GM10847 (cell line): ENCODE data around the gene SYCP2.

Source experiments
- POLR2A ChIP-seq: IDR thresholded peaks from 2 replicates; pipeline ENCODE4 v1.6.1; 2011; ENCODE audit not compliant: insufficient read length; ENCODE audit errors: extremely low read depth

The SYCP2 gene

DNA sequence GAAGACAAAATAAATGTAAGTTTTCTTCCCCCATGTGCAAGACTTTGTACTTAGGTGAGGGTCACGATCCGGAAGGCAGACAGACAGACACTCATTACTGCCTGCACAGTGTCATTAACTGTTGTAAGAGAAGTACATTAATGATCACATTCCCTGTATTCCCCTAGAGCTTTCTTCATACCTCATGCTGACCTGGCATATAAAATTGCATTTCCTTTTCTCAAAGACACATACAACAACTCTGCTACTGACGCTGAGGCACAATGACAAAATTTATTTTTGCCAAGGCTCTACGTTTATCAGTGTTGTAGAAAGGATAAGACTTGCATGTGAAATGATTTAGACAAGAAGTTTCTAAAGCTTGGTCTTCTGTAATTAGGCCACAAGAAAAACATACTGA is 3.0 kb upstream of the SYCP2 start:
- TF ChIP-seq POLR2A, result no peak

DNA sequence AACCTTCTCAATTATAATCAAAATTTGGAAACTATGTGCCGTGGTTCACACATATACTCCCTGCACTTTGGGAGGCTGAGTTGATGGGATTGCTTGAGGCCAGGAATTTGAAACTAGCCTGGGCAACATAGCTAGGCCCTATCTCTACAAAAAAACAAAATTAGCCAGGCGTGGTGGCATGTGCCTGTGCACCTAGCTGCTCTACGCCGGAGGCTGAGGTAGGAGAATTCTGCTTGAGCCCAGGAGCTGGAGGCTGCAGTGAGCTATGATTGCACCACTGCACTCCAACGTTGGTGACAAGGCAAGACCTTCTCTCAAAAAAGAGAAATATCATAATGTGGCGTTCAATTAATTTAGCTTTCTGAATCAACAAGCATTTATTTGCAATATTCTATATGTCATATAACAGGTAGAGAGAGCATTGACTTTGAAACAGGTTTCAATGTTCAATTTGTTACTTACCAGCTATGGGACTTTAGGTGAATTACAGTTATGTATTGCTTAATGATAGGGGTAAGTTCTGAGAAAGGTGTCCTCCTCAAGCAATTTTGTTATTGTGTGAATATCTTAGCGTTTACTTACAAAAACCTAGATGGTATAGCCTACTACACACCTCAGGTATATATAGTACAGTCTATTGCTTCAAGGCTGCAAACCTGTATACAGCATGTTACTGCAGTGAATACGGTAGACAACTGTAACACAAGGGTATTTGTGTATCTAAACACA is 2.2 kb upstream of the SYCP2 start:
- TF ChIP-seq POLR2A, result no peak

DNA sequence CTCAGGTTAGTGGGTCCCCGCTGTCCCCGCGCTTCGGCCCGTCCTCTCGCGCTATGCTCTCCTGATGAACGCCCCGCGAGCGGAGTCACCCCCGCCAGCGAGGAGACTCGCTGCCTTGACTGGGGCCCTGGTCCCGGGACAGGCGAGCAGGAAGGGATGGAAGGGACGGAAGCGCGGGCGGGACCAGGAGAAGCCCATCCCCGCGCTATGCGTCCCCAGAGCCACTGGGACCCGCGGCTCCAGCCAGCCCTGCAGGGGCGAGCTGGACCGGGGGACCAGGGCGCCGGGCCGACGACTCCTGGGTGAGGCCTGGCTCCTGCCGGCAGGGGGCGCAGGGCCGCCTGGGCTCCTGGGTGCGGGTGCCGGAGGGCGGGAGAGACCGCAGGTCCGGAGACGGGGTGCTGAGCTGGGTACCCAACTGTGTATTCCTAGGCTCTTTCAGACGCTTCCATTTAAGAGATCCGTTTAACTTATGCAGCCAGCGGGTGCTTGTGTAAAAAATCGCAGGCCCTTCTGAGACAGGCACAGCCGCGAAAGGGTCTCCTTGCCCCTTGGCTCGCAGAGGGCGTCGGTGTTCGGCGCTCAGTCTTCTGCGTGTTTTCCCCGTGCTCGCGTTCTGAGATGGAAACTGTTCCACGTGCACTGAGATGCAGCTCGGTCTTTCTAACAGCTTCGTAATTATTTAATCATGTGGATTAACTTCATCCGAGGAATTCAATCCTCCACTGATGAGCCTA is 580 bp upstream of the SYCP2 start:
- TF ChIP-seq POLR2A, result no peak

DNA sequence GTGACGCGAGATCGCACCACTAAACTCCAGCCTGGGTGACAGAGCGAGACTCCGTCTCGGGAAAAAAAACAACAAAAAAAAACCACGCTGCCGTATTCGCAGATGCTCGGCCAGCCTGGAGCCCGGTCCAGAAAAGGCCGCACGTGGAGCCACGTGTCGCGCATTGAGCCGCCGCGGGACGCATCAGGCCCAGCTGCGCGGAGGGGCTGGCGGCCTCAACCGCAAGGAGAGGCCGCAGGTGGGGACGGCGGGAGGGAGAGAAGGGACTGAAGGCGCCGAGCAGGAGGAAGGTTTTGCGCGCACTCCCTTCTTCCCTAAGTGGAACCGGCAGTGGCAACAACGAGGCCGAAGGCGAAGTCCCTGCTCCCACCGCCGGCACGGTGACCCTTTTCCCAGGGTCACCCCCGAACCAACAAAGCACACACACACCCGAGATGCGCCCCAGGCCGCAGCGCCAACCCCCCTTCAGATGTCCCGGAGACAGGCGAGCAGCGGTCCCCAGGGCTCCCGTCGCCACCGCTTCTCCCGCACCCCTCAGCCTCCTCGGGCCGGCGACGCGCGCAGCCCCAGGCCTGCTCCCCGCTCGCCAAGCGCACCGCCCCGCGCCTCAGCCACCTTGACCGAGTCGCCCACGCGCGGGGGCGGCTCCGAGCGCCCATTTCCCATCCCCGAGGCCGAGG is 681 bp downstream of the SYCP2 start:
- TF ChIP-seq POLR2A, result no peak

DNA sequence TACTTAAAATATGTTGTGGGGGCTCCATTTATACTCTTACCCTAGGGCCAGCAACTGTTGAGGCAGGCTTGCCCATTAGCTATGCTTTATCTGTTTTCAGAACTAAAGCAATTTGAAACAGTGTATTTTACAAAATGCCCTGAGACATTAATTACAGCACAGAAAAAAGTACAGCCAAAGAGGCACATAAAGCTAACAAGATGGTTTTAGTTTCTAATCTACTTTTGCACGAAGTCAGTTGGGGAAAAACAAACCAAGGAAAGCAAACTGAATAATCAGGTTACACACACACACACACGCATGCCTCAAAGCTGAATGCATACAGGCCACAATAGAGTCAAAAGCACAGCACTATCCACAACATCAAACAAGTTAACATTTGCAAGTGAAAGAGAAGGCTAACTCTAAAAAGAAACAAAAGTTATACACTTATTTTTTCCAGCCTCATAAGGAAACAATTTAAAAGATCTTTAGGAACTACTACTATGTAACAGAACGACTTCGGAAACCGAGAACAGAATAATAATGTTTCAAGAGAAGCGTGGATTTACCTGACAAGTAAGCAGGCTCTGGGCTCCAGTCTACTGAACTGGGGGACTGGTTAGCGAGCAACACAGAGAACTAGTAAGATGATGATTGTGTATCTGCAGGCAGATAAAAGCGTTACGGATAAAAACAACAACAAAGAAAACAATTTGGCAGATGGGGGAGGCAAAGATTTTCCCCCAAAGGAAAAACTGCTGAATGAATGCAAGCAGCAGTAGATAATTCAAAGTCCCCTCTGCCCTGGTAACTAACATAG is 1.7 kb downstream of the SYCP2 start:
- no peak for TF ChIP-seq POLR2A

DNA sequence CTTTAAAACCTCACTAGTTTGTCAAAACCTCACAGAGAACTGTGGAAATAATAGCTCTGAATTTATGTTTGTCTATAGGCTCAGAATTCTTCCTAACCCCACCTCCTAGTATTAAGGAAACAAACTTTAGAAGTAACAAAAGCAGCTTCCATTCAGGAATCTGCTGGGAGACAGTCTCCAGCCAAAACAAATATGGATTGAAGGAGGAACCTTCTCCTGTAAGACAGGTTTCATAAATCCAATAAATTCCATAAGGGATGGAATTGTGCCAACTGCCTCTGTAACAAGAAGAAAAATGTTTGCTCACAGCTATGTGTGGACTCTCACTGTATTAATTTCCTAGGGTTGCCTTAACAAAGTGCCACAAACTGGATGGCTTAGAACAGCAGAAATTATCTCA is 7.5 kb downstream of the SYCP2 start:
- no peak for TF ChIP-seq POLR2A

DNA sequence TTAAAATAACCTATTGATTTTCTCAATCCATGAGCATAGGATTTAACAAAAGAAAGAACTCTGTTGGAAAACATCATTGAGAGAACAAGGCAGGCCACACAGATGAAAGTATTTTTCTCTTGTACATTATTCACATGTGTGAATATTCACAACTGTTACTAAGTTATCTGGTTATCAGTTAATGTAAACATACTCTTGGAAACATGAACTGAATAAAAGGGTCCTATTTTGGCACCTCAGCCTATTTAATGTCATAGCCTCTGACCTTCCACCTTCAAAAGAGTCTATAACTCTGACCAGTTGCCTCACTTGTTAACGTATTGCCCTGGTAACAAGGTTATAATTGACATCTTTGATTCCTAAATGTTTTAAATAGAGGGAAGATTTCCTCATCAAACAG is 8.1 kb downstream of the SYCP2 start:
- no peak for TF ChIP-seq POLR2A

DNA sequence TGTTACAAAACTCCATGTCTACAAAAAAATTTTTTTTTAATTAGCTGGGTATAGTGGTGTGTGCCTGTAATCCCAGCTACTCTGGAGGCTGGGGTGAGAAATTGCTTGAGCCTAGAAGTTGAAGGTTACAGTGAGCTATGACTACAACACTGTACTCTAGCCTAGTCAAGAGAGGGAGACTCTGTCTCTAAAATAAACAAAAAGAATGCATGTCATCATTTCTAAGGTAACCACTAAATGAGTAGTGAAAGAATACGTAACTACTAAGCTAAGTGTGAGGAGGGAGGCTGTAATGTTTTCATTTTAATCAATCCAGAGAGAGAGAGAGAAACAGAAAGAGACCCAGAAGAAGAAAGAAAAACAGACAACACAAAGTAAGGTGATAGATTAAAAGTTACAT is 9.9 kb downstream of the SYCP2 start:
- TF ChIP-seq POLR2A, result no peak

DNA sequence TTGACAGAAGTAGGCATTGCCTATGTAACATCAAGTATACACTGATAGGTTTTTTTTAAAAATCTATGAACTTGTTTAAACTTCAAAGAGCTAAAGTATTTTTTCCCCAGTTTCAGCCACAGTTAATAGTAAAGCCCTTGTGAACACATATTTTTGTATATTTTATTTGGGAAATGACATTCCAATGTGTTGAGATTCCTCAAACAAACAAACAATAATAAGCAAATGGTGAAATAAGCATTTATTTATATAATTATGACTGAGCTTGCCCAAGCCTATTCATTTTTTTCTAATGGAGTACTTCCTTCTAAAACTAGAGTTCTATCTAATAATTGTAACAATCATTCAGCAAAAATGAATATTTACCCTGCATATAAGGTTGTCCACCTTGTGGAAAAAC is 12.5 kb downstream of the SYCP2 start:
- TF ChIP-seq POLR2A, result no peak

DNA sequence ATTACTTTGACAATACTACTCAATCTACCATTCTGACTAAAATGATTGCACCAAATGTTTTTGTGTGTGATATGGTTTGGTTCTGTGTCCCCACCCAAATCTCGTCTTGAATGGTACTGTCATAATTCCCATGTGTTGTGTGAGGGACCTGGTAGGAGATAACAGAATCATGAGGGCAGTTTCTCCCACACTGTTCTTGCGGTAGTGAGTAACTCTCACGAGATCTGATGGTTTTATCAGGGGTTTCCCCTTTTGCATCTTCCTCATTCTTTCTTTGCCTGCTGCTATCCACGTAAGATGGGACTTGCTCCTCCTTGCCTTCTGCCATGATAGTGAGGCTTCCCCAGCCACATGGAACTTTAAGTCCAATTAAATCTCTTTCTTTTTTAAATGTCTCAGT is 20.8 kb downstream of the SYCP2 start:
- no peak for TF ChIP-seq POLR2A

DNA sequence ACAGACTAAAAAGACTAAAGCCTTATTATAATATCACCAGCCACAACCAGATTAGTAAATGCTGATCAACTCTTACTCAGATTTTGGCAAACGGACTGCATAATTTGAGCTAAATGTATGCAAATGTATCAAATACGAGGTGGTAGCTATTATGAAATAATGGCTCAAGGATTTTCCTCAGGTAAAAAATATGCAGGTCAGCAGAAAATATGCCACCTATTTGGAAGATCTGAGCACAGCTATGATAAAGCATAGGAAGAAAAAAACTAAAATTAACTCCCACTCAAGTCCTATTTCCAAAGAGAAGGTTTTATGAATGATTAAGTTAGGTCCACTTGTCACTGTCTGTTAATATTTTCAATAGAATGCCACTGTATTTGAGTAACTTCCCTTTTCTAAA is 22.4 kb downstream of the SYCP2 start:
- TF ChIP-seq POLR2A, result no peak

DNA sequence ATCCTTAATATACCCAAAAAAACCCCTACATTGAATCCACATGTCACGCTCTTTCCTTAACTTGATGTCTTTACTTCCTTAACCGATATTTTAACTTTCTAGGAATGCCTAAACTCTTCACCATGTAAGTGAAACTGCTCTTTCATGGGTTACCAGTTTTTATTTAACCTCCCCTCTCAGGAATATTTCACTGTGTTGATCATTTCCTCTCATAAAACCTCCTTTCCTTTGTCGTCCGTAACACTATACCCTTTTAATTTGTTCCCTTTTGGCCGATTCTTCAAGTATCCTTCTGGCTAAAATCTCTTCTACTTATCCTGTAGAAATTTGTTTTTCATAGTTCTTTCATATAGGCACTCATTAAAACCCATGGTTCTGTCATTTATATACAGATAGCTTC is 24.6 kb downstream of the SYCP2 start:
- no peak for TF ChIP-seq POLR2A

DNA sequence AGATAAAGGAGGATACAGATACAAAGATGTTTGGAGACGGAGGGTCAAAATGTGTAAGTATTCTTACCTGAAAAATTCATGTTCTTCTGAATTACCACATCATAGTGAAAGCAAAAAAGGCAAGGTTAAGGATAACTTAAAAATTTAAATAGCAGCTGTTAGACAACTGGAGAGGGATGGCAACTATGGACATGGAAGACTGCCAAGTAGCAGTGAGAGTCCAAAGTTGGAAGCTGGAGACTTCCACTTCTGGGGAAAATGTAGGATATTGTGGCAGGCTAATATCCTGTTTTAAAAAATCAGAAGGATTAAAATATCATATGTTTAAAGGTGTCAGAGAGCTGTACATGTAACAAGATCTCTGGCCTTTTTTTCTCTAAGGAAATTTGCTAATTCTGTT is 29.8 kb downstream of the SYCP2 start:
- TF ChIP-seq POLR2A, result no peak

DNA sequence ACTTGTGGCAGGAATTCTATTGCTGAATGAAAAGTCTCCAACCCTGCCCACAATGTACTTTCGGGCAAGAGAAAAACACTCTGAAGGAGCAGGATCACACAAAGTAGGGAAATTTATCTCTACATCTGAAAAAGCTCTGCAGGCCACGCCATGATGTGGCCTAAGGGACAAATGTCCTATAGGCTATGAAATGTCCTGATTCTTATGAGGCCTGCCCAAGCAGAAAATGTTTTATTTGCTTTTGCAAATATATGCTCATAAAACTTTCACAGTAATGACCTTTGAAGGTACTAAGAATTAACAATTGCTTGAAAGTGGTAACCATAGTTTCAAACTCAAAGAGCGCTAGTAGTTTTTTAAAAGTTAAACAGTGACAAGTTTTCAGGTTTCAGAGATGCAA is 31.0 kb downstream of the SYCP2 start:
- no peak for TF ChIP-seq POLR2A

DNA sequence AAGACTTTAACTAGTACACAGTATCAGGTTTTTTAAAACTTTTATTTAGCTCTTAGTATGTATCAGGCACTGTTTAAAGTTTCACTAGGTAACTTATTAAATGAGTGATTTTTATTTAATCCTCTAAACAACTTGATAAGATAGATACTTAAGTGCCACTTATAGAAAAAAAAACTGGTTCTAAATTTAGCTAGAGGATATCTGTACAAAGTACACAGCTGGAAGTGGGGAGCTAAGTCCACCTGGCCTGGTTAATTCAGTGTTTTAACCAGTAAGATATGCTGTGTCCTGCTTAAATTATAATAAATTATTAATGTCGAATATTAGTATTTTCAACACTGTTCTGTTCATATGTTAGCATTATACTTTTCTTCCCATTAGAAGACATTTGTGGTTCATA is 37.5 kb downstream of the SYCP2 start:
- TF ChIP-seq POLR2A, result no peak
